ENCODE measurements around the gene CEP170B.
"Not testable (repeated sequence)": the region's sequence is repeated elsewhere in the genome, so short reads cannot be mapped to it uniquely, and the experiment has no call there.

Gene CEP170B

DNA sequence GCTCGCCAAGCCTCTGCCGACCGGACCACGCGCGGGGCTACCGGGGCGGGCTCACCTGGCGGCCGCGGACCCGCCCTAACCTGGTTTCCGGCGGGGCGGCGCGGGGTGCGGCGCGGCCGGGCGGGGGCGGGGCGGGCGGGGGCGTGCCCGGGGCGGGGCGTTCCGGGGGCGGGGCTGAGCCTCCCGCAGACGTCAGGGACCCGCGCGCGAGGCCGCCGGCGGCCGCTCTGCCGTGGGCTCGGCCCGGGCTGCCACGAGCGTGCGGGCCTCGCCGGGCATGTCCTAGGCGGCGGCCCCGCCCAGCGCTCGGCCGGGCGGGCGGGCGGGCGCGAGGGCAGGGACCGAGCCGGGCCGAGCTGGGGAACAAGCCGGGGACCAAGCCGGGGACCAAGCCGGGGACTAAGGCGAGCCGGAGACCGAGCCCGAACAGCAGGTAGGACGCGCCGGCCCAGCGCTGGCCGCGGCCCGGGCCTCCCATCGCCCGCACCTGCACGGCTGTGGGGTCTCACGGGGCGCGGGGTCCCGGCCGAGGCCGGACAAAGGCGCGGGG, at the start of gene CEP170B:
Gene CEP170B (plus strand): TSS at position 188 of the 550 bp plus-strand sequence. CDS start 3,183 bp downstream, outside the sequence.
- DNase-seq: peak; percentile 49

DNA sequence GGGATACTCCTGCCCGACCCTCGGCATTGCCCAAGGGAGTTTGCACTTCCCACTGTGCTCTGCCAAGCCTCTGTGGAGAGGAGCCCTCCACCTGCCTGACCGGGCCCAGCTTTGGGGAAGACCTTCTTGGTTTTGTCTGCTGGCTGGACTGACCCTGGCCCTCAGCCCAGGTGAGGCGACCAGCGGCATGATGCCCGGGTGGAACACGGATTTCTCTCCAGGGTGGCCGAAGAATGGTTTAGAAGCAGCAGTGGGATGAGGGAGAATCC, 48.5 kb upstream of the CEP170B start:
- DNase-seq: no peak

- DNase-seq: no peak
Measured at GRCh38 chr14:104817930-104818713, 46.9 kb upstream of the CEP170B start.

- DNase-seq: no peak
Measured at GRCh38 chr14:104818714-104819161, 46.3 kb upstream of the CEP170B start.

GRCh38 chr14:104819361-104819781, 45.7 kb upstream of the CEP170B start:
- DNase-seq: no peak

DNA sequence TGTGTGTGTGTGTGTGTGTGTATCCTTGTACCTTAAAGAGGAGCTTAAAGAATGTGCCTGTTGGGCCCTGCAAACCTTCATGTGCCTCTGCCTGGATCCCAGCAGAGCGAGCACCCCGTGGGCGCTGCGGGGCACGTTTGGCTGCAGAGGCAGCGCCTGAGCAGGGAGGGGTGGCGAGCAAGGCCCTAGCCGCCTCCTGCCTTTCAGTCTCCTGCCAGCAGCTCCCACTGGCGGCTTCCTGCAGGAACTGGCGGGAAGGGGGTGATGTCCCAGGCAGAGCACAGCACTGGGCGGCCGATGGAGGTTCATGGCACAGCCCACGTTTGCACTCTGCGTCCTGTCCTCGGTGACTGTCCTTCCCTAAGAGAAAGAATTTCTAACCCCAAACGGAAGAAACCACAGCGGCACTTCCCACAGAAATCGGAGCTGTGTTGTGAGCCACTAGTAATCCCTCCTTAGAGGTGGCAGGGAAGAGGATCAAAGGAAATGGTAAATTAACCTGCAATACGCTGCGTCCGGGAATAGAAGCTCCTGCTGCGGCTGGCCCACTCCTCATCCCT, 44.3 kb upstream of the CEP170B start:
- DNase-seq: no peak

GRCh38 chr14:104821229-104821945, 43.7 kb upstream of the CEP170B start:
- no peak for DNase-seq

GRCh38 chr14:104821971-104822608, 43.0 kb upstream of the CEP170B start:
- DNase-seq: no peak

DNA sequence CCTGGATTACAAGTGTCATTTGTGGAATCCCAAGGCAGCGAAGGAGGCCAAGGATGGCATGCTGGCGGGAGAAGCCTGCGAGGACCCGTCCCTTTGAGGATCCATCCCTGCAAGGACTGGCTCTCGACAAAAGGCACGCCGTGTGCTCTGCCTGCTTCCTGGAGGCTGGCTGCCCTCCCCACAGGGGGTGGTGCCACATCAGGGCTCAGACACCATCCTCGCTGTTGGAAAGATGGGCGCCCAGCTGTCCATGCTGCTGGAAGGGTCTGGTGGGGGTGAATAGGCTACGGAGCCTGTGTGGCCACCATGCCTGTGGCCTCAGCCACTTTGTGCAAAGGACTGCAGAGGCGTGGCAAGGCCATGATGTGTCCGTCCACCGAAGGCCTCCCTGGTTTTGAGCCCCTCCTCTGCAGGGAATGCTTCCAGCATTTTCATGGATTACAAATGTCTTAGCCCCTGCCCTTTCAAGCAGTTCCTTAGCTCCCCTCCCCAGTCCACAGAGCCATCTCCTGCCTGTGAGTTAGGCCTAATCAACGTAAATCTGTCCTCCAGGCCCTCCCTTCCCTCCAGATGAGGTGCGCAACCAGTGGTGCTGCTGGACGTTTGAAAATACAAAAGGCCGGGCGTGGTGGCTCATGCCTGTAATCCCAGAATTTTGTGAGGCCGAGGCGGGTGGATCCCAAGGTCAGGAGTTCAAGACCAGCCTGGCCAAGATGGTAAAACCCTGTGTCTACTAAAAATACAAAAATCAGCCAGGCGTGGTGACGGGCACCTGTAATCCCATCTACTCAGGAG, 42.0 kb upstream of the CEP170B start:
- no peak for DNase-seq

GRCh38 chr14:104824353-104824997, 40.6 kb upstream of the CEP170B start:
- DNase-seq: no peak

DNA sequence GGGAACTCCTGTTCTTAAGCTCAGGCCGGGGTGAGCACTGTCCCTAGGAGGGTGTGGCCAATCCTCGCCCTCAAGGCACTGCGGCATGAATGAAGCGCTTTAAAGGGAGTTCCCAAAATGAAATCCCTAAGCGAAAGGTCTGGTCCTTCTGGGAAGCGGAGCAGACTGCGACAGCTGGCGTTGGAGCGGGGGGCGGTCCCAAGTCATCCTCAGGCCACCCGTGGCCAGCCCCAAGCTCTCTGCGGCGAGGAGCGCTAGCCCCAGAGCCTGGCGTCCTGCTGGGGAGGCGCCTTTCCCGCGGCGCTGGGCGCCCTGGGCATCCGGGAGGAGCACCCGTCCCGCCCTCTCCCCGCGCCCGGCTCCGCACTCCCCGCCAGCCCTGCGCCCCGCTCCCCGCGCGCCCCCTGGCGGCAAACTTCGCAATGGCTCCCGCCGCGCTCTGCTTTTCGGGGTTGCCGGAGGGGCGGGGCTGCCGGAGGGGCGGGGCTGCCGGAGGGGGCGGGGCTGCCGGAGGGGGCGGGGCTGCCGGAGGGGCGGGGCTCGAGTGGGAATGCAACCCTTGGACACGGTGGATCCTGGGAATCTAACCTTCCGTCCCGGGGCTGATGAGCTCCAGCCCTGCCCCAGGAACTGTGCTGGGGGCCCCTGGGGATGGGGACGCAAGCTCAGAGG, 38.7 kb upstream of the CEP170B start:
- DNase-seq: peak; percentile 91

DNA sequence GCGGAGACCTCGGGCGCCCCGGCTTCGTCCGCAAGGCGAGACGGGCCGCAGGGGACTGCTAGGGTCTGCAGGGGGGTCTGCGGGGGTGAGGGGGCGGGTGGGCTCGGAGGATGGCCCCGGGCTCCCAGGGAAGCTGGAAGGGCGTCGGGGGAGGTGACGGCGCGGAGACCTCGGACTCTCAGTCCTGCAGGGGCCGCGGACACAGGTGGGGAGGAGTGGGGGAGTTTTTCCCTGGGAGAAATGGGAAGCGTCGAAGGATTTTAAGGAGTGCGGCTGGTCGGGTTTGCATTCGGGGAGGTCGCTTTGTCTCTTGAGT, 38.2 kb upstream of the CEP170B start:
- no peak for DNase-seq

DNA sequence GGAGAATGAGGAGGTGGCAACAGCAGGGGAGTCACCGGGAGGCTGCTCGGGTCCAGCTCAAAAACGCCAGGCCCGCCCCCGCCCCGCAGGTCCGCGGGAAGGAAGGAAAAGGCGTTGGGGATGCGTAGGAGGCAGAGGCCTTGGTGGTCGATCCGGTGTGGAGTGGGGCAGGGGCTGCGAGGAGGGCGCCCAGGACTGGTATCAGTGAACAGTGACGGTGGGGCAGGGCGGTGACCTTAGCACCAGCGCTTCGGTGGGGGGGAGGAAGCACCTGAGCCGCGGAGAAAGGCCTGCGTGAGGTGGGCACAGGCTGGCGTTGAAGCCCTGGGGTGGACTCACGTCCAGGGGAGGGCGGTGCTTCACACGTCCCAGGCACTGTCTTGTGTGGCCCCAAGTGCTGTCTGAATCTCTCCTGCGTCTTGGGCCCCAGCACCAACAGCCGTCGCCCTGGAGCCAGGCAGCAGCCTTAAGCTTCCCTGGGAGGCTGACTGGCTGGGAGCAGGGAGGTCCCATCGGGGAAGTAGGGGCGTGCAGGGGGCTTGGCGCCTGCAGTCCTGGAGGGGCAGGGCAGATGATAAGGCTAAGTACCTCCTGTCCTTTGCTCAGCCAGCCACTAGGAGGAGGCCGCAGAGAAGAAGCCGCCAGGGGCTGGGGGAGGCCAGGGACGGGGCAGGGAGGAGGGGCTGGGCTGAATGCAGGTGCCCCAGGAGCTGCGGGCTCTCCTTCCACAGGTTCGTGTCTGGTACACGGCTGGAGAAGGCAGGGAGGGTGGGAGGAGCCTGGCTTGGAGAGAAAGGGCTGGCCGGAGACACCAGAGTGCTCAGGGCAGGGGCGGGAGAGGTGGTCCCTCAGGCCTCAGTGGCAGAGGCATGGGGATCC, 37.7 kb upstream of the CEP170B start:
- DNase-seq: peak; percentile 28

DNA sequence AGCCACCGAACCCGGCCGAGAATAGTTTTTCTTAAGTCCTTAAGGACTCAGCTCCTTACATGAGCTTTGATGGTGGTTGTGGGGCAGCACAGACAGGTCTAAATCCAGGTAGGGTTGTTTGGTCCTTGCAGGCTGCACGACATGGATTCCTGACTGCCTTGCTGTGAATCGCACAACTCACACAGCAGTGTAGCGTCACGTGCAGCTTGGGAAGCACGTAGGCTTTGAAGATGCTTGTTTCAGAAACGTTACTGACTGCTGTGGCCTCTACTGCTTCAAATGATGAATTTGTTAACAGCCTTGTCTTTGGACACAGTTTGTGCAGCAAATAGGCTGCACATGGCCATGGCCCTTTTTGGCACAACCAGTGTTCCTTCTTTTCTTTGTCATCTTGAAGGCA, 34.3 kb upstream of the CEP170B start:
- no peak for DNase-seq

DNA sequence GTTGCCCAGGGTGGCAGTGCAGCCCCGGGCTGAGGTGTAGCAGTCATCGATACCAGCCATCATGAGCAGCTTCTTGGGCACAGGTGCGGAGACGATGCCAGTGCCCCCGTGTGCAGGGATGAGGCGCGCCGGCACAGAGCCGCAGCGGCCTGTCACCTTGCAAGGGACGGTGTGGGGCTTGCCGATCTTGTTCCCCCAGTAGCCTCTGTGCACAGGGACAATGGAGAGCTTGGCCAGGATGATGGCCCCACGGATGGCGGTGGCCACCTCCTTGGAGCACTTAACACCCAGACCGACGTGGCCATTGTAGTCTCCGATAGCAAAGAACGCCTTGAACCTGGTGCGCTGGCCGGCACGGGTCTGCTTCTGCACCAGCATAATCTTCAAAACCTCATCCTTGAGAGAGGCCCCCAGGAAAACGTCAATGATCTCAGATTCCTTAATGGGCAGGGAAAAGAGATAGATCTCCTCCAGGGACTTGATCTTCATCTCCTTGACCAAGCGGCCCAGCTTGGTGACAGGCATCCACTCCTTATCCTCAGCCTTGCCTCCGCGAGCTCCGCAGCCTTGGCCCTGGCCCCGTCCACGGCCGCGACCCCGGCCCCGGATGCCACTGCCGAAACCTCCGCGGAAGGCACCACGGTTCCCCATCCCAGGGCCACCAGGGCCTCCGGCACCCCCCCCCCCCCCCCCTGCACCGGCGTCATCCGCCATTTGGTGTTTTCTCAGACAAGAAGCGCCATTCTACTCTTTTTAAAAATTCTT, 28.7 kb upstream of the CEP170B start:
- DNase-seq: not testable (repeated sequence)

- no peak for DNase-seq
Measured at GRCh38 chr14:104841730-104842129, 23.3 kb upstream of the CEP170B start.

GRCh38 chr14:104843006-104843405, 22.1 kb upstream of the CEP170B start:
- no peak for DNase-seq

GRCh38 chr14:104843442-104844305, 21.4 kb upstream of the CEP170B start:
- no peak for DNase-seq
